Measurements from ENCODE around the gene RRH. TPM values are rescaled to one million over a fixed set of nuclear protein-coding genes. Genes with fewer than 3 reads are reported as not detected.

RRH gene
- total and polyA plus RNA-seq, 4 donors: 0.05 to 0.08 (median 0.05) TPM; not detected in 1

GRCh38 chr4:109870061-109870460, 42.3 kb downstream of the RRH start:
- TF ChIP-seq SP1 (IDR thresholded peaks at IDR 0.05): no peak
- TF ChIP-seq EGR1 (IDR thresholded peaks at IDR 0.05; ENCODE audit: low read depth in 2 of 2): no peak
- TF ChIP-seq GABPA (IDR thresholded peaks at IDR 0.05 in 1 of 2, conservative IDR thresholded peaks at IDR 0.05 in 1 of 2): no peak
- no peak for TF ChIP-seq FOXA2 (IDR thresholded peaks at IDR 0.05)
- no peak for TF ChIP-seq JUND (IDR thresholded peaks at IDR 0.05)
- TF ChIP-seq ZBTB33 (IDR thresholded peaks at IDR 0.05): no peak
- TF ChIP-seq HNF4A (conservative IDR thresholded peaks at IDR 0.05): no peak
- no peak for TF ChIP-seq RXRA (IDR thresholded peaks at IDR 0.05)
- TF ChIP-seq REST (IDR thresholded peaks at IDR 0.05): no peak
- TF ChIP-seq NR2F2 (IDR thresholded peaks at IDR 0.05): no peak
- TF ChIP-seq YY1 (IDR thresholded peaks at IDR 0.05): no peak
- TF ChIP-seq RAD21 (IDR thresholded peaks at IDR 0.05): no peak
- TF ChIP-seq CTCF (IDR thresholded peaks at IDR 0.05; ENCODE audit: low read depth, low read length, missing input control): no peak
- no peak for TF ChIP-seq TAF1 (conservative IDR thresholded peaks at IDR 0.05)
- TF ChIP-seq MAX (IDR thresholded peaks at IDR 0.05): no peak
- TF ChIP-seq ATF3 (IDR thresholded peaks at IDR 0.05): no peak
- TF ChIP-seq HNF4G (IDR thresholded peaks at IDR 0.05): no peak
- no peak for TF ChIP-seq FOXA1 (IDR thresholded peaks at IDR 0.05)
- Histone ChIP-seq H3K36me3 (ENCODE audit: control insufficient read depth in 4 of 4, insufficient read depth in 3 of 4, low read depth in 1 of 4, low read length in 3 of 4) (peaks cover 0 to 2% (median 0%) of the 10 kb centered on the region in 4 donors), H3K27me3 (ENCODE audit: control insufficient read depth in 4 of 4, insufficient read depth in 4 of 4, low read length in 3 of 4) (no peaks in the 10 kb centered on the region), H3K4me3 (ENCODE audit: low read depth in 1 of 3, low read length in 3 of 3) (no peak overlapping the region), H3K9me3 (ENCODE audit: control insufficient read depth in 4 of 4, low read length in 3 of 4) (no peaks in the 10 kb centered on the region), H3K9ac (ENCODE audit: low read depth in 1 of 2, low read length in 2 of 2) (no peak overlapping the region), H3K27ac (ENCODE audit: low read depth in 1 of 2, low read length in 2 of 2) (no peak overlapping the region), H3K4me1 (ENCODE audit: control insufficient read depth in 4 of 4, insufficient read depth in 4 of 4, low read length in 3 of 4) (no peaks in the 10 kb centered on the region)
- WGBS: 96% methylated on average over 5 of the region's 5 CpGs
- no peak for DNase-seq (ENCODE audit: low spot score)

All from liver (tissue), 9 donors.